GM12865 (cell line): Measurements from ENCODE around the gene RCAN2.

Experiments
- DNase-seq: peaks from one replicate; pipeline ENCODE4 v3.0.0; 2010; ENCODE audit warnings: low read depth
- H3K4me3 ChIP-seq: 2 replicates; pipeline ENCODE4 v1.5.1; 2011; ENCODE audit warnings: mild to moderate bottlenecking, low read depth, low read length, control low read depth
- TF ChIP-seq, protein P1 (sequence below): IDR thresholded peaks from 2 replicates; pipeline ENCODE4 v1.5.1; 2011; ENCODE audit warnings: low read length, control low read depth, low read depth, inconsistent platforms; ENCODE audit not compliant: insufficient read depth; ENCODE audit errors: missing control alignments

The RCAN2 gene

DNA sequence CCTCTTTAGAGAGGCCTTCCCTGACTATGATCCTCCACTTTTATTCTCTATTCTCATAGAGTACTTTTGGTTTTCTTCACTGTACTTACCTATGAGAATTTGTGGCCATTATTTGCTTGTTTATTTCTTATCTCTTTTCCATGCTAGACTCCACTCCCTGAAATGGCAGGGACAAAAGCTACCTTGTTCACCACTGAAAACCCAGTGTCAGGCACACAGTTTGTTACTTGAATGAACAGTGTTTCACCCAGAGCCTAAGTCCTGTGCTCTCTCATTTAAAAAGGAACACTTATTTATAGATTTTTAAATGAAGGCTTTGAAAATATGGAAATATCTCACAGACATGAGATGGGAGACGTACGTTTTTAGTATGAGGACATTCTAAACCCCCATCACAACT is 272.8 kb downstream of the RCAN2 start:
- TF ChIP-seq, protein P1, sequence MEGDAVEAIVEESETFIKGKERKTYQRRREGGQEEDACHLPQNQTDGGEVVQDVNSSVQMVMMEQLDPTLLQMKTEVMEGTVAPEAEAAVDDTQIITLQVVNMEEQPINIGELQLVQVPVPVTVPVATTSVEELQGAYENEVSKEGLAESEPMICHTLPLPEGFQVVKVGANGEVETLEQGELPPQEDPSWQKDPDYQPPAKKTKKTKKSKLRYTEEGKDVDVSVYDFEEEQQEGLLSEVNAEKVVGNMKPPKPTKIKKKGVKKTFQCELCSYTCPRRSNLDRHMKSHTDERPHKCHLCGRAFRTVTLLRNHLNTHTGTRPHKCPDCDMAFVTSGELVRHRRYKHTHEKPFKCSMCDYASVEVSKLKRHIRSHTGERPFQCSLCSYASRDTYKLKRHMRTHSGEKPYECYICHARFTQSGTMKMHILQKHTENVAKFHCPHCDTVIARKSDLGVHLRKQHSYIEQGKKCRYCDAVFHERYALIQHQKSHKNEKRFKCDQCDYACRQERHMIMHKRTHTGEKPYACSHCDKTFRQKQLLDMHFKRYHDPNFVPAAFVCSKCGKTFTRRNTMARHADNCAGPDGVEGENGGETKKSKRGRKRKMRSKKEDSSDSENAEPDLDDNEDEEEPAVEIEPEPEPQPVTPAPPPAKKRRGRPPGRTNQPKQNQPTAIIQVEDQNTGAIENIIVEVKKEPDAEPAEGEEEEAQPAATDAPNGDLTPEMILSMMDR: no peak

DNA sequence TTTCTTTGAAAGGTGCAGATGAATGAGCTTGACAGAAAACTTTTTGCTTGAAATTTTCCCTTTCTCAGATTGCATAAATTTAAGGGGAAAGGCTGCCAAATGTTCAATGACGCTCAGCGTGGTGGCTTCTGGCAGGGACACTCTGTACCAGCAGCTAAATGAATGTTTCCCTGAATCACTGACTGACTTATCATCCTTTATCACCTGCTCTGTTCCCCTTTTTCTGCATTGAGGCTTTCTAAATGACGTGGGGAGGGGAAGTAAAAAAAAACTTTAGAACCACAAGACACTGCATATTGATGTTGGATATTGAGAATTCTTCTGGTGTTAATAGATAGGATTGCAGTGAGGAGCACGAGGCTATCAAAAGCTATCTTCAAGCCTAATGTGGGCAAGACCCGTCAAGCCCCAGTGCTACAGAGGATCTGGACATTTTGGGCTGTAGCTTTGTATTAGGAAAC is 273.5 kb downstream of the RCAN2 start:
- peak; percentile 45 for DNase-seq
- no peak overlapping the region for H3K4me3 ChIP-seq
- TF ChIP-seq, protein P1: no peak

More for the DNA sequence above, 272.8 kb downstream of the RCAN2 start:
- H3K4me3 ChIP-seq: no peak overlapping the region
- DNase-seq: no peak

DNA sequence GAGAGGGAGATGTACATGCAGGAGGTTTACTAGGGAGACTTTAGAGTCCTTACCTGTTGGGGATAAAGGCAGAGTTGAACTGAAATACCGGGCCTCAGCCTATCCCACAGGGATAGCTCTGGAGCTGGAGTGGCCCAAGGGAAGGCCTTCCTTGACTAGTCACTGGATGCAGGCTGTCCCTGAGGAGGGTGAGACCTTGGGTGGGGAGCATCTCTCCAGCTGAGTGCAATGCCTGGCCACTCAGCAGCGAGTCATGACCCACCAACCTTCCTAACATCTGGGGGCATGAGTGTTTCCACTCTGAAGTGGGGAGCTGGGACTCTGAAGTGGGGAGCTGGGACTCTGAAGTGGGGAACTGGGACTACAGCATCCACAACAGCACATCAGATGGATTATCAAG is 274.4 kb downstream of the RCAN2 start:
- no peak overlapping the region for H3K4me3 ChIP-seq
- no peak for DNase-seq
- TF ChIP-seq, protein P1: no peak

DNA sequence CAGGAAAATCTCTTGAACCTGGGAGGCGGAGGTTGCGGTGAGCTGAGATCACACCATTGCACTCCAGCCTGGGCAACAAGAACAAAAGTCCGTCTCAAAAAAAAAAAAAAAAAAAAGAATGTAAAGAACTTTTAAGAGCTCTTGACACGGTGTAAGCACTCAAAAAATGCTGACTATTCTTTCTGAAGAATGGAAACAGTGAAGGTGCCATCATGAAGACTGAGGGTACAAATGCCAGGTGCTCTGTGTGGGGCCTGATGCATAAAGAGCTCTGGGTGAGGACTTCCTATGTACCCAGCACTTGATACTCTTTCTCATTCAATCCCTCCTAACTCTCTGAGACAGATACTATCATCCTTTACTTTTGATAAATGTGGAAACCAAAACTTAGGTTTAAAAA is 275.5 kb downstream of the RCAN2 start:
- TF ChIP-seq, protein P1: no peak
- DNase-seq: no peak
- H3K4me3 ChIP-seq: no peak overlapping the region

DNA sequence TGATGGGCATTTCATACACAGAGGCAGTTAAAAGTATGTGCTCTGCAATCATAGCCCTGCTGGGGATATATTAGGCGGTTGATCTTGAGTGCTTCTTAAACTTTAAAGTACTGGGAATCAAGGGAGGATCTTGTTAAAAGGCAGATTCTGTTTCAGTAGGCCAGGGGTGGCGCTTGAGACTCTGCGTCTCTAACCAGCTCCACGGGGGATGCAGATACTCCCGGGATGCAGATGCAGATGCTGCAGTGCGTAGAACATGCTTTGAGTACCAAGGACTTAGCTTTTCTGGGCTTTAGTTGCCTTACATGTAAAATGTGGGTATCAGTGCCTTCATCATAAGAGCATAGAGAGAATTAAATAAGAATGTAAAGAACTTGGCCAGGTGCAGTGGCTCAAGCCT is 276.0 kb downstream of the RCAN2 start:
- no peak overlapping the region for H3K4me3 ChIP-seq
- TF ChIP-seq, protein P1: no peak
- DNase-seq: no peak

DNA sequence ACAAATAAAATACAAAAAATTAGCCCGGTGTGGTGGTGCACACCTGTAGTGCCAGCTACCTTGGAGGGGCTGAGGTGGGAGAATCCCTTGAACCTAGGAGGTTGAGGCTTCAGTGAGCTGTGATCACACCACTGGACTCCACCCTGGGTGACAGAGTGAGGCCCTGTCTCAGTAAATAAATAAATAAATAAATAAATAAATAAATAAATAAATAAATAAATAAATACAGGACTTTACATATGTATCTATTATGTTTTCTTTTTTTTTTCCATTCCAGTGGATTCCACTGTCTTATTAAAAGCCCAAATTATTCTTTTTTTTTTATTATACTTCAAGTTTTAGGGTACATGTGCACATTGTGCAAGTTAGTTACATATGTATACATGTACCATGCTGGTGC is 279.3 kb downstream of the RCAN2 start:
- TF ChIP-seq, protein P1: no peak
- DNase-seq: no peak
- no peak overlapping the region for H3K4me3 ChIP-seq

DNA sequence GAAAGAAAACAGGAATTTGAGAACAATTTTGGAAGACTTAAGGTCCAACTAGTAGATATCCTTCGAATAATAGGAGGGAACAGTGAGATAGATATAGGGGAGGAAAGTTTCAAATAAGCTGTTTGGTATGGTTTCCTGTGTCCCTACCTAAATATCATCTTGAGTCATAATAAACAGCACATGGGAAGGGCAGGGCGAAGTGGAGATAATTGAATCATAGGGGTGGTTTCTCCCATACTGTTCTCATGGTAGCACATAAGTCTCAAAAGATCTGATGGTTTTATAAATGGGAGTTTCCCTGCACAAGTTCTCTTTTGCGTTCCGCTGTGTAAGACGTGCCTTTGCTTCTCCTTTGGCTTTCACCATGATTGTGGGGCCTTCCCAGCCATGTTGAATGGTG is 281.0 kb downstream of the RCAN2 start:
- no peak overlapping the region for H3K4me3 ChIP-seq
- TF ChIP-seq, protein P1: no peak
- no peak for DNase-seq
